ENCODE measurements around the gene ADAP1.

Gene ADAP1

GRCh38 chr7:901041-901387 is 53.5 kb downstream of the ADAP1 start:
- H3K79me2 ChIP-seq: no peaks in the 10 kb centered on the region
- no peak for TF ChIP-seq CTCF (IDR thresholded peaks at IDR 0.05)
- H3K27ac ChIP-seq: no peak overlapping the region
- peaks cover 4% of the 10 kb centered on the region for H3K4me1 ChIP-seq
- H3K4me2 ChIP-seq (ENCODE audit: low read length): no peak overlapping the region
- no peaks in the 10 kb centered on the region for H3K27me3 ChIP-seq (ENCODE audit: control insufficient read depth, insufficient read depth, low read length)
- H3K9me3 ChIP-seq (ENCODE audit: control insufficient read depth, low read length): no peaks in the 10 kb centered on the region
- H3K4me3 ChIP-seq (ENCODE audit: low read depth, low read length): no peak overlapping the region
- no peak overlapping the region for H2AFZ ChIP-seq
- H3K36me3 ChIP-seq (ENCODE audit: control insufficient read depth, insufficient read depth, low read length): no peaks in the 10 kb centered on the region
- no peak overlapping the region for H3K9ac ChIP-seq

GRCh38 chr7:900331-901040 is 54.0 kb downstream of the ADAP1 start:
- H2AFZ ChIP-seq: no peak overlapping the region
- no peaks in the 10 kb centered on the region for H3K9me3 ChIP-seq (ENCODE audit: control insufficient read depth, low read length)
- H3K9ac ChIP-seq: no peak overlapping the region
- H3K79me2 ChIP-seq: no peaks in the 10 kb centered on the region
- no peaks in the 10 kb centered on the region for H3K36me3 ChIP-seq (ENCODE audit: control insufficient read depth, insufficient read depth, low read length)
- no peak overlapping the region for H3K4me3 ChIP-seq (ENCODE audit: low read depth, low read length)
- no peak overlapping the region for H3K27ac ChIP-seq
- no peak for TF ChIP-seq CTCF (IDR thresholded peaks at IDR 0.05)
- peaks cover 4% of the 10 kb centered on the region for H3K4me1 ChIP-seq
- no peaks in the 10 kb centered on the region for H3K27me3 ChIP-seq (ENCODE audit: control insufficient read depth, insufficient read depth, low read length)
- no peak overlapping the region for H3K4me2 ChIP-seq (ENCODE audit: low read length)

DNA sequence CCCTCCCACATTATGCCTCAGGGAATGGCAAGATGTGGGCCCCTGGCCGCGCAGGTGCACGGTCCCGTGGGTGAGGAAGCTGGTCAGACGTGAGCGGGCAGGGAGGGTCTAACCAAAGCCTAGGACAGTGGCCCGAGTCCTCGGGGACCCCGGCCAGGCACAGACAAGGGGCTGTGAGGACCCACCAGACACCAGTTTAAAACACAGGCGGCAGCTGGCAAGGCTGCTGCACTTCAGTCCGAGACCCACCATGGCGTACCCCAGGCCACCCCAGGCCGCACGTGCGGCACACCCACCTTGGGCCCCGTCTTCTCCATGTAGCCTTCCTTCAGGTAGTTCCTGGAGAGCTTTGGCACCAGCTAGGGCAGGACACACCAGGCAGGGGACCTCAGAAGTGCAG is 54.7 kb downstream of the ADAP1 start:
- TF ChIP-seq CTCF (IDR thresholded peaks at IDR 0.05): no peak
- peaks cover 4% of the 10 kb centered on the region for H3K4me1 ChIP-seq
- no peaks in the 10 kb centered on the region for H3K27me3 ChIP-seq (ENCODE audit: control insufficient read depth, insufficient read depth, low read length)
- no peak overlapping the region for H3K9ac ChIP-seq
- no peak overlapping the region for H3K4me2 ChIP-seq (ENCODE audit: low read length)
- H3K4me3 ChIP-seq (ENCODE audit: low read depth, low read length): no peak overlapping the region
- no peak overlapping the region for H3K27ac ChIP-seq
- H3K79me2 ChIP-seq: no peaks in the 10 kb centered on the region
- H3K36me3 ChIP-seq (ENCODE audit: control insufficient read depth, insufficient read depth, low read length): no peaks in the 10 kb centered on the region
- no peaks in the 10 kb centered on the region for H3K9me3 ChIP-seq (ENCODE audit: control insufficient read depth, low read length)
- H2AFZ ChIP-seq: no peak overlapping the region

DNA sequence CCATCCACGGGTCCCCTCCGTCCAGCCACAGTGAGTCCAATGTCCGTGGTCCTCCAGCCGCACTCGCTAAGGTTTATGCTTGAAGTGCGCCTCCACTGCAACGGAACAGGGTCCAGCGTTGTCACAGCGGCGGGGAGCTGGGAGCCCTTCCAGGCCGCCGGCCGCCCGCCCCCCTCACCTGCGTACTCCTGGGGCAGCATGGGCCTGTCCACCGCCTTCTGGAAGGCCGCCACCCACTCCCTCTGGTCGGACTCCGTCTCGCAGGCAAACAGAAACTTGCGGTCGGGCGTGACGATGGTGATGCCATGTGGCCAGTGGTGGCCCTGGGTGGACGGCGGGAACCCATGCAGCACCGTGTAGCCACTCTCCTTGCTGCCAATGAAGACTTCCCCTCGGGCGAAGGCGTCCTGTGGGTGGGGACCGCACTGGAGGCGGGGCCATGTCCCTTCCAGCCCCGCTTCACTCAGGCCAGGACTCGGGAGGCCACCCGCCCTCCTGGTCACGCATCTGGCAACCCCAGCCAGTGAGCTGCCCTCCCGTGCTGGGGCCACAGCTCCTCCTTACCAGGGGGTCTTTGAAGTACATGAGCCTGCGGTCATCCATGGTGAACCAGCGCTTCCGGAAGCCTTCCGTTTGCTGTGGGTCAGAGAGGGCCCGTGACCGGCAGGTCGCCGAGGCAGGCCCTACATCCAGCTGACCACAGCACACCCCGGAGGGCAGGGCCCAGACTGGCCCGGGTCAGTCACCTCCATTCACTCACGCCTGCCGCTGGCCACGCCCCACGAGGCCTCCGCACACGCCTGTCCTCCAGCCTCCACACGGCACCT is 55.4 kb downstream of the ADAP1 start:
- H3K4me2 ChIP-seq (ENCODE audit: low read length): no peak overlapping the region
- no peak for TF ChIP-seq CTCF (IDR thresholded peaks at IDR 0.05)
- H3K36me3 ChIP-seq (ENCODE audit: control insufficient read depth, insufficient read depth, low read length): no peaks in the 10 kb centered on the region
- no peak overlapping the region for H3K9ac ChIP-seq
- H3K27me3 ChIP-seq (ENCODE audit: control insufficient read depth, insufficient read depth, low read length): no peaks in the 10 kb centered on the region
- H3K4me3 ChIP-seq (ENCODE audit: low read depth, low read length): no peak overlapping the region
- H3K4me1 ChIP-seq: peaks cover 4% of the 10 kb centered on the region
- no peak overlapping the region for H2AFZ ChIP-seq
- H3K9me3 ChIP-seq (ENCODE audit: control insufficient read depth, low read length): no peaks in the 10 kb centered on the region
- no peaks in the 10 kb centered on the region for H3K79me2 ChIP-seq
- no peak overlapping the region for H3K27ac ChIP-seq

All from parathyroid adenoma (tissue), 2 donors.